Pancreas (tissue), 10 donors: Measurements from ENCODE around the gene DRAP1. TPM values are rescaled to one million over a fixed set of nuclear protein-coding genes. Genes with fewer than 3 reads are reported as not detected.

Experiments
- ATAC-seq, 4 donors: fragments of 200-7000 bp; cut with Tn5 transposase; one replicate each; pipeline versions ENCODE4 v1.8.0 to v1.9.1; 2020; ENCODE audit warnings: mild to moderate bottlenecking in 4 of 4, moderate library complexity in 4 of 4
- DNase-seq, 6 donors: peaks; one replicate each; pipeline ENCODE4 v3.0.0-alpha.2; 2020
- FAIRE-seq: peaks from 2 replicates; lab custom pipeline; 2012; peaks lifted over from hg19 to GRCh38; lab: Jason Lieb, UNC
- H3K27ac ChIP-seq, 4 donors: fragments of 200-600 bp; sonication (generic); 1 replicate in 3 of 4; 2 replicates in 1 of 4; pipeline versions ENCODE4 v1.5.0 to v1.8.0; 2020
- H3K27me3 ChIP-seq, 4 donors: fragments of 200-600 bp; one replicate each; pipeline ENCODE4 v1.8.0; 2021
- H3K36me3 ChIP-seq, 3 donors: fragments of 200-600 bp; sonication (generic) in 1 of 3; one replicate each; pipeline versions ENCODE4 v1.5.0 to v1.8.0; 2020 to 2021
- H3K4me1 ChIP-seq, 3 donors: fragments of 200-600 bp; one replicate each; pipeline ENCODE4 v1.8.0; 2021
- H3K4me3 ChIP-seq, 4 donors: fragments of 200-600 bp; sonication (generic) in 2 of 4; one replicate each; pipeline versions ENCODE4 v1.5.0 to v1.8.0; 2020 to 2021
- H3K9me3 ChIP-seq, 4 donors: fragments of 200-600 bp; one replicate each; pipeline ENCODE4 v1.8.0; 2021
- WGBS, 2 donors: extraction: QIAGEN DNeasy Blood & Tissue Kit; methylation state at CpG; one replicate each; pipeline ENCODE4 v1.1.7; 2013; 5-methylcytosine and 5-hydroxymethylcytosine counted together
- intact Hi-C, 3 donors: fragments of 100-400 bp; cut with DNase I; formaldehyde crosslinking; loops; one replicate each; pipeline versions ENCODE4 v1.11.1 to v1.14.2; 2022
- polyA plus RNA-seq, 2 donors: library from polyadenylated mRNA; stranded (reverse); fragments of 200-250 nt; gene quantifications; one replicate each; pipeline ENCODE4 v1.2.3, GENCODE V29; 2013
- total RNA-seq, 6 donors: library from RNA; stranded (reverse); fragmentation: NEBNext Ultra II Directional in 4 of 6; extraction: Animal tissue kit (Norgen Biotek cat#: 25700) in 4 of 6; gene quantifications; one replicate each; pipeline versions ENCODE4 v1.2.1 to v1.2.4, GENCODE V29; 2021 to 2023
- TF ChIP-seq, protein P1 (sequence below), 4 donors: fragments of 200-600 bp; sonication (generic) in 3 of 4; IDR thresholded peaks; one replicate each; pipeline versions ENCODE4 v1.5.0 to v1.8.0; 2021; ENCODE audit warnings: antibody characterized with exemption in 4 of 4
- donor health status: healthy with polysubstance abuse.
- donor health status: DM: no; HTN: no; CAD: no; lungs with moderate emphysema.
- donor health status: DM: no; HTN: no; CAD: no.
- donor health status: control.
- donor health status: control.
- donor health status: Bipolar disorder and iron deficiency.
- donor health status: DM: yes; HTN: yes; CAD: no.
- donor health status: DM: no; HTN: no; CAD: no.
- donor health status: DM: no; HTN: no; CAD: no.
- donor health status: DM: yes; HTN: yes; CAD: no.

The DRAP1 gene
- total and polyA plus RNA-seq, 8 donors = 20.4 to 58.8 (median 27.2) TPM

GRCh38 chr11:65942531-65942930, 23.3 kb downstream of the DRAP1 start:
- Histone ChIP-seq H3K4me1 (no peaks in the 10 kb centered on the region), H3K4me3 (no peak overlapping the region), H3K9me3 (no peaks in the 10 kb centered on the region), H3K36me3 (no peaks in the 10 kb centered on the region), H3K27ac (no peak overlapping the region), H3K27me3 (no peaks in the 10 kb centered on the region)
- intact Hi-C loops = no loop called here
- WGBS, 2 donors = 80 to 83% methylated on average over 7 of the region's 7 CpGs
- no peak for ATAC-seq
- no peak for DNase-seq
- no peak for FAIRE-seq
- TF ChIP-seq, protein P1, sequence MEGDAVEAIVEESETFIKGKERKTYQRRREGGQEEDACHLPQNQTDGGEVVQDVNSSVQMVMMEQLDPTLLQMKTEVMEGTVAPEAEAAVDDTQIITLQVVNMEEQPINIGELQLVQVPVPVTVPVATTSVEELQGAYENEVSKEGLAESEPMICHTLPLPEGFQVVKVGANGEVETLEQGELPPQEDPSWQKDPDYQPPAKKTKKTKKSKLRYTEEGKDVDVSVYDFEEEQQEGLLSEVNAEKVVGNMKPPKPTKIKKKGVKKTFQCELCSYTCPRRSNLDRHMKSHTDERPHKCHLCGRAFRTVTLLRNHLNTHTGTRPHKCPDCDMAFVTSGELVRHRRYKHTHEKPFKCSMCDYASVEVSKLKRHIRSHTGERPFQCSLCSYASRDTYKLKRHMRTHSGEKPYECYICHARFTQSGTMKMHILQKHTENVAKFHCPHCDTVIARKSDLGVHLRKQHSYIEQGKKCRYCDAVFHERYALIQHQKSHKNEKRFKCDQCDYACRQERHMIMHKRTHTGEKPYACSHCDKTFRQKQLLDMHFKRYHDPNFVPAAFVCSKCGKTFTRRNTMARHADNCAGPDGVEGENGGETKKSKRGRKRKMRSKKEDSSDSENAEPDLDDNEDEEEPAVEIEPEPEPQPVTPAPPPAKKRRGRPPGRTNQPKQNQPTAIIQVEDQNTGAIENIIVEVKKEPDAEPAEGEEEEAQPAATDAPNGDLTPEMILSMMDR (IDR thresholded peaks at IDR 0.05) = no peak

DNA sequence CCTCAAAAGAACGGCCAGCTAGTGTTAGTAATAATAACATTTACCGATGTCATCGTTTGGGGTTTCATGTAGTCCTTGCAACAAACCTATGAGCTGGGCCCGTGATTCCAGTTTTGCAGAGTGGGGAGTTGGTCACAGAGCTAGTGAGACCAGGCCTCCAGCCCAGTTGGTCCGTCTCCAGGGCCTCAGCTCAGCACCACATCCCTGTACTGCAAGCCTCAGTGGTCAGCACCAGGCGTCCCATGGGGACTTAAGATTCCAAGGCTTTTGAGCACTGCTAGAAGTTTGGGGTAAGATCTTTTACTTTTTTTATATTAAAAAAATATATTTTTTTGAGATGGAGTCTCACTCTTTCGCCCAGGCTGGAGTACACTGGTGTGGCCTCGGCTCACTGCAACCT, 25.0 kb downstream of the DRAP1 start:
- no peaks in the 10 kb centered on the region for H3K27me3 ChIP-seq
- no peaks in the 10 kb centered on the region for H3K9me3 ChIP-seq
- no peak overlapping the region for H3K27ac ChIP-seq
- TF ChIP-seq, protein P1 (IDR thresholded peaks at IDR 0.05) = no peak
- WGBS, 2 donors = 82 to 85% methylated on average over 8 of the region's 8 CpGs
- DNase-seq (no peak), ATAC-seq (no peak), FAIRE-seq (no peak)
- no peaks in the 10 kb centered on the region for H3K36me3 ChIP-seq
- H3K4me1 ChIP-seq = no peaks in the 10 kb centered on the region
- H3K4me3 ChIP-seq = no peak overlapping the region
- intact Hi-C loops = no loop called here

- Histone ChIP-seq H3K27me3 (no peaks in the 10 kb centered on the region), H3K4me3 (no peak overlapping the region), H3K4me1 (no peaks in the 10 kb centered on the region), H3K9me3 (no peaks in the 10 kb centered on the region), H3K36me3 (no peaks in the 10 kb centered on the region), H3K27ac (no peak overlapping the region)
- no peak for ATAC-seq
- no peak for DNase-seq
- WGBS, 2 donors = 71 to 72% methylated on average over 8 of the region's 8 CpGs
- intact Hi-C loops = no loop called here
- no peak for FAIRE-seq
- TF ChIP-seq, protein P1 (IDR thresholded peaks at IDR 0.05) = no peak
These were observed 25.5 kb downstream of the DRAP1 start for GRCh38 chr11:65944767-65945166.

- ATAC-seq (no peak), FAIRE-seq (no peak), DNase-seq (no peak)
- Histone ChIP-seq H3K27ac (no peak within 1 kb of the TSS), H3K27me3 (no peaks in the 10 kb centered on the region), H3K4me3 (no peak within 1 kb of the TSS), H3K4me1 (no peaks in the 10 kb centered on the region), H3K9me3 (no peaks in the 10 kb centered on the region), H3K36me3 (no peaks in the 10 kb centered on the region)
- TF ChIP-seq, protein P1 (IDR thresholded peaks at IDR 0.05) = no peak
- 63 to 70% methylated on average over 13 of the region's 13 CpGs for WGBS, 2 donors
- intact Hi-C loops = no loop called here
These were observed 26.2 kb downstream of the DRAP1 start, which contains the start of gene TSGA10IP for GRCh38 chr11:65945430-65945911. TSS of gene TSGA10IP (plus strand) at chr11:65945480. CDS start at chr11:65945676, 196 bp downstream.

DNA sequence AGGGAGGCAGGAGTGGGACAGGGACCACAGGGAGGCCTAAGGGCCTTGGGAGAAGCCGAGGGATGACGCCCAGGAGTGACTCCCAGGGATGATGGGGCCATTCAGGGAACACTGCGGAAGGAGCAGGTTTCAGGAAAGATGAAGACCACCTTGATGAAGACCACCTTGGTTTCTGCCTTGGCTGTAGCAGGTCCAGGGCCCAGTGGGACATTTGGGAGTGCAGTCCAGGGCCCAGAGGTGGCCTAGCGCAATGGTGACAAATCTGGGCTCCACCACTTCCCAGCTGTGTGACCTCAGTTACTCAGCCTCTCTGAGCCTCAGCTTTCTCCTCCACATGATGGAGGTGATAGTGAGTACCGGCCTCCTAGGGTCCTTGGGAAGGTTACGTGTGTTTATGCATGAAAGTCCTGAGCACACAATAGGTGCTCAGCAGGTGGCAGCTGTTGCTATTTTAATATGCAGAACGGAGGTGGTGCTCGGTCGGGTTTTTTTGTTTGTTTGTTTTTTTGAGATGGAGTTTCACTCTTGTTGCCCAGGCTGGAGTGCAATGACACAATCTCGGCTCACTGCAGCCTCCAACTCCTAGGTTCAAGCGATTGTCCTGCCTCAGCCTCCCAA, 26.8 kb downstream of the DRAP1 start:
- ATAC-seq (no peak), FAIRE-seq (no peak), DNase-seq (no peak)
- Histone ChIP-seq H3K27ac (no peak overlapping the region), H3K9me3 (no peaks in the 10 kb centered on the region), H3K4me3 (no peak overlapping the region), H3K4me1 (no peaks in the 10 kb centered on the region), H3K27me3 (no peaks in the 10 kb centered on the region), H3K36me3 (no peaks in the 10 kb centered on the region)
- TF ChIP-seq, protein P1 (IDR thresholded peaks at IDR 0.05) = no peak
- 83 to 84% methylated on average over 11 of the region's 11 CpGs for WGBS, 2 donors
- intact Hi-C loops = no loop called here
